ENCODE data around the gene TRIOBP. TPM values are rescaled to one million over a fixed set of nuclear protein-coding genes. Genes with fewer than 3 reads are reported as not detected.

TRIOBP gene
- total and polyA plus RNA-seq, 2 of the 13 experiments (the other 11 are each of a cell fraction or from before 2014, with no cell fraction given): 6.1 to 15.4 TPM

DNA sequence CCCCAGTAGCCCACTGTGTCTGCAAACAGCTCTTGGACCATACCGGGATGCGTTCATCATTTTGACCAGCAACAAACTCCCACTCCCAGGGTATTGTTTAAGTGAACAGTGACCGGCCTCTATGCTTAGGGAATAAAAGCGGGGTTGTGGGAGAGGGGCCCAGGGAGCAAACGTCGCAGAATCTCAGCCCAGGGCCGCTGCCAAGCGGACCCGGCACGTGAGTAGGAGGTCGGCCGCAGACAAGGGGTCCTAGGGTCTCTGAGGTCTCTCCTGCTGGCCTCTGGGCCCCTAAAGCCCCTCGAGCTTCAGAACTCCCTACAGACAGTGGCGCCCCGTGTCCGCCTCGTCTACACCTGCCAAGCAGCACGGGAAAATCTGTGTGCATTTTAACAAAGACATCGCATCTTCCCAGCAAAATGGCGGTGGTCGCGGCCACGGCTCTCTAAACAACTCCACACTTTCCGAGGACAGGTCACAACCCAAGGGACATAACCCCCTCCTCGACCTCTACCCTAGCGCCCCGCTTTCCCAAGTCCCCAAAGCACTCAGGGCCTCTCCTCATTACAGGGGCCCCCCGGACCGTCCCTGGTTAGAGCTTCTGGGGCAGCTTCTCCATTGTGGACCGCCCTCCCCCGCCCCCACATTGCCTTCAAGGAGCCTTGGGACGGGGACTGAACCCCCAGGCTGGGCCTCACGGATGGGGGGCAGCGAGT lies 106.9 kb downstream of the TRIOBP start (continued):
- TF ChIP-seq BORCS8-MEF2B (CRISPR knock-in tag; IDR thresholded peaks at IDR 0.05) (no peak), ZNF256 (CRISPR knock-in tag; conservative IDR thresholded peaks at IDR 0.05) (no peak), SALL2 (CRISPR knock-in tag; IDR thresholded peaks at IDR 0.05) (no peak), ZNF547 (CRISPR knock-in tag; IDR thresholded peaks at IDR 0.05) (no peak; the same call in 1 of the 2 replicates), U2AF1 (optimal IDR thresholded peaks at IDR 0.05; ENCODE audit: low read depth, low read length) (no peak), TOE1 (CRISPR knock-in tag; IDR thresholded peaks at IDR 0.05) (no peak), CENPX (CRISPR knock-in tag; IDR thresholded peaks at IDR 0.05) (no peak), ZNF383 (CRISPR knock-in tag; IDR thresholded peaks at IDR 0.05; ENCODE audit: borderline replicate concordance) (no peak), ZNF263 (CRISPR knock-in tag; IDR thresholded peaks at IDR 0.05) (no peak), ZNF816 (CRISPR knock-in tag; IDR thresholded peaks at IDR 0.05; ENCODE audit: borderline replicate concordance) (no peak), ZBTB42 (CRISPR knock-in tag; IDR thresholded peaks at IDR 0.05) (no peak), CBX2 (IDR thresholded peaks at IDR 0.05; ENCODE audit: low read depth, low read length) (no peak), CBX2 (CRISPR knock-in tag; IDR thresholded peaks at IDR 0.05; ENCODE audit: low read depth) (no peak), ATF1 (CRISPR knock-in tag; IDR thresholded peaks at IDR 0.05) (no peak)
- TF ChIP-seq, protein P1, sequence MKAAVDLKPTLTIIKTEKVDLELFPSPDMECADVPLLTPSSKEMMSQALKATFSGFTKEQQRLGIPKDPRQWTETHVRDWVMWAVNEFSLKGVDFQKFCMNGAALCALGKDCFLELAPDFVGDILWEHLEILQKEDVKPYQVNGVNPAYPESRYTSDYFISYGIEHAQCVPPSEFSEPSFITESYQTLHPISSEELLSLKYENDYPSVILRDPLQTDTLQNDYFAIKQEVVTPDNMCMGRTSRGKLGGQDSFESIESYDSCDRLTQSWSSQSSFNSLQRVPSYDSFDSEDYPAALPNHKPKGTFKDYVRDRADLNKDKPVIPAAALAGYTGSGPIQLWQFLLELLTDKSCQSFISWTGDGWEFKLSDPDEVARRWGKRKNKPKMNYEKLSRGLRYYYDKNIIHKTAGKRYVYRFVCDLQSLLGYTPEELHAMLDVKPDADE (CRISPR knock-in tag; IDR thresholded peaks at IDR 0.05): no peak
- TF ChIP-seq, protein P2, sequence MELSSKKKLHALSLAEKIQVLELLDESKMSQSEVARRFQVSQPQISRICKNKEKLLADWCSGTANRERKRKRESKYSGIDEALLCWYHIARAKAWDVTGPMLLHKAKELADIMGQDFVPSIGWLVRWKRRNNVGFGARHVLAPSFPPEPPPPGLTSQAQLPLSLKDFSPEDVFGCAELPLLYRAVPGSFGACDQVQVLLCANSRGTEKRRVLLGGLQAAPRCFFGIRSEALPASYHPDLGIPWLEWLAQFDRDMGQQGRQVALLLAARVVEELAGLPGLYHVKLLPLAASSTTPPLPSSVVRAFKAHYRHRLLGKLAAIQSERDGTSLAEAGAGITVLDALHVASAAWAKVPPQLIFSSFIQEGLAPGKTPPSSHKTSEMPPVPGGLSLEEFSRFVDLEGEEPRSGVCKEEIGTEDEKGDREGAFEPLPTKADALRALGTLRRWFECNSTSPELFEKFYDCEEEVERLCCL (CRISPR knock-in tag; IDR thresholded peaks at IDR 0.05; ENCODE audit: borderline replicate concordance): no peak
- TF ChIP-seq, protein P3, sequence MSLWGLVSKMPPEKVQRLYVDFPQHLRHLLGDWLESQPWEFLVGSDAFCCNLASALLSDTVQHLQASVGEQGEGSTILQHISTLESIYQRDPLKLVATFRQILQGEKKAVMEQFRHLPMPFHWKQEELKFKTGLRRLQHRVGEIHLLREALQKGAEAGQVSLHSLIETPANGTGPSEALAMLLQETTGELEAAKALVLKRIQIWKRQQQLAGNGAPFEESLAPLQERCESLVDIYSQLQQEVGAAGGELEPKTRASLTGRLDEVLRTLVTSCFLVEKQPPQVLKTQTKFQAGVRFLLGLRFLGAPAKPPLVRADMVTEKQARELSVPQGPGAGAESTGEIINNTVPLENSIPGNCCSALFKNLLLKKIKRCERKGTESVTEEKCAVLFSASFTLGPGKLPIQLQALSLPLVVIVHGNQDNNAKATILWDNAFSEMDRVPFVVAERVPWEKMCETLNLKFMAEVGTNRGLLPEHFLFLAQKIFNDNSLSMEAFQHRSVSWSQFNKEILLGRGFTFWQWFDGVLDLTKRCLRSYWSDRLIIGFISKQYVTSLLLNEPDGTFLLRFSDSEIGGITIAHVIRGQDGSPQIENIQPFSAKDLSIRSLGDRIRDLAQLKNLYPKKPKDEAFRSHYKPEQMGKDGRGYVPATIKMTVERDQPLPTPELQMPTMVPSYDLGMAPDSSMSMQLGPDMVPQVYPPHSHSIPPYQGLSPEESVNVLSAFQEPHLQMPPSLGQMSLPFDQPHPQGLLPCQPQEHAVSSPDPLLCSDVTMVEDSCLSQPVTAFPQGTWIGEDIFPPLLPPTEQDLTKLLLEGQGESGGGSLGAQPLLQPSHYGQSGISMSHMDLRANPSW (CRISPR knock-in tag; IDR thresholded peaks at IDR 0.05; ENCODE audit: borderline replicate concordance): no peak
- TF ChIP-seq, protein P4, sequence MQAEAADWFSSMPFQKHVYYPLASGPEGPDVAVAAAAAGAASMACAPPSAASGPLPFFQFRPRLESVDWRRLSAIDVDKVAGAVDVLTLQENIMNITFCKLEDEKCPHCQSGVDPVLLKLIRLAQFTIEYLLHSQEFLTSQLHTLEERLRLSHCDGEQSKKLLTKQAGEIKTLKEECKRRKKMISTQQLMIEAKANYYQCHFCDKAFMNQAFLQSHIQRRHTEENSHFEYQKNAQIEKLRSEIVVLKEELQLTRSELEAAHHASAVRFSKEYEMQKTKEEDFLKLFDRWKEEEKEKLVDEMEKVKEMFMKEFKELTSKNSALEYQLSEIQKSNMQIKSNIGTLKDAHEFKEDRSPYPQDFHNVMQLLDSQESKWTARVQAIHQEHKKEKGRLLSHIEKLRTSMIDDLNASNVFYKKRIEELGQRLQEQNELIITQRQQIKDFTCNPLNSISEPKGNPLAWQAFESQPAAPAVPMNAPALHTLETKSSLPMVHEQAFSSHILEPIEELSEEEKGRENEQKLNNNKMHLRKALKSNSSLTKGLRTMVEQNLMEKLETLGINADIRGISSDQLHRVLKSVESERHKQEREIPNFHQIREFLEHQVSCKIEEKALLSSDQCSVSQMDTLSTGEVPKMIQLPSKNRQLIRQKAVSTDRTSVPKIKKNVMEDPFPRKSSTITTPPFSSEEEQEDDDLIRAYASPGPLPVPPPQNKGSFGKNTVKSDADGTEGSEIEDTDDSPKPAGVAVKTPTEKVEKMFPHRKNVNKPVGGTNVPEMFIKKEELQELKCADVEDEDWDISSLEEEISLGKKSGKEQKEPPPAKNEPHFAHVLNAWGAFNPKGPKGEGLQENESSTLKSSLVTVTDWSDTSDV (CRISPR knock-in tag; IDR thresholded peaks at IDR 0.05): no peak
- TF ChIP-seq, protein P5, sequence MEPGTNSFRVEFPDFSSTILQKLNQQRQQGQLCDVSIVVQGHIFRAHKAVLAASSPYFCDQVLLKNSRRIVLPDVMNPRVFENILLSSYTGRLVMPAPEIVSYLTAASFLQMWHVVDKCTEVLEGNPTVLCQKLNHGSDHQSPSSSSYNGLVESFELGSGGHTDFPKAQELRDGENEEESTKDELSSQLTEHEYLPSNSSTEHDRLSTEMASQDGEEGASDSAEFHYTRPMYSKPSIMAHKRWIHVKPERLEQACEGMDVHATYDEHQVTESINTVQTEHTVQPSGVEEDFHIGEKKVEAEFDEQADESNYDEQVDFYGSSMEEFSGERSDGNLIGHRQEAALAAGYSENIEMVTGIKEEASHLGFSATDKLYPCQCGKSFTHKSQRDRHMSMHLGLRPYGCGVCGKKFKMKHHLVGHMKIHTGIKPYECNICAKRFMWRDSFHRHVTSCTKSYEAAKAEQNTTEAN (CRISPR knock-in tag; conservative IDR thresholded peaks at IDR 0.05): no peak
- TF ChIP-seq, protein P6, sequence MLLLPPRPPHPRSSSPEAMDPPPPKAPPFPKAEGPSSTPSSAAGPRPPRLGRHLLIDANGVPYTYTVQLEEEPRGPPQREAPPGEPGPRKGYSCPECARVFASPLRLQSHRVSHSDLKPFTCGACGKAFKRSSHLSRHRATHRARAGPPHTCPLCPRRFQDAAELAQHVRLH (CRISPR knock-in tag; IDR thresholded peaks at IDR 0.05; ENCODE audit: borderline replicate concordance, low read depth): no peak; the same call in 1 of the 2 replicates
